Progenitor cell of endocrine pancreas (in vitro differentiated cells): ENCODE data around the gene VWA2. TPM values are rescaled to one million over a fixed set of nuclear protein-coding genes. Genes with fewer than 3 reads are reported as not detected.

Experiments
- DNase-seq: peaks from one replicate; pipeline ENCODE4 v3.0.0; 2021; ENCODE audit warnings: low spot score; ENCODE audit not compliant: unreplicated experiment
- H3K27ac Mint-ChIP-seq: 2 replicates; pipeline ENCODE4 v1.8.0; 2021; ENCODE audit warnings: mild to moderate bottlenecking, moderate library complexity, mixed read lengths
- H3K27me3 Mint-ChIP-seq: 2 replicates; pipeline ENCODE4 v1.8.0; 2021; ENCODE audit warnings: mixed read lengths
- H3K36me3 Mint-ChIP-seq: 2 replicates; pipeline ENCODE4 v1.8.0; 2022; ENCODE audit warnings: mixed read lengths; ENCODE audit not compliant: insufficient read depth
- H3K4me1 Mint-ChIP-seq: 2 replicates; pipeline ENCODE4 v1.8.0; 2021; ENCODE audit warnings: low read depth, mixed read lengths
- H3K4me3 Mint-ChIP-seq: 2 replicates; pipeline ENCODE4 v1.8.0; 2021; ENCODE audit warnings: low read depth, mild to moderate bottlenecking, moderate library complexity, mixed read lengths
- H3K9me3 Mint-ChIP-seq: 2 replicates; pipeline ENCODE4 v1.8.0; 2021; ENCODE audit warnings: low read depth, mixed read lengths
- total RNA-seq: library from RNA; stranded (reverse); gene quantifications from 2 replicates; pipeline ENCODE4 v1.2.1, GENCODE V29; 2021
- TF ChIP-seq, protein P1 (sequence below): fragments of 200-600 bp; sonication (generic); IDR thresholded peaks from one replicate; pipeline ENCODE4 v1.5.0; 2021; ENCODE audit warnings: antibody characterized with exemption, mild to moderate bottlenecking; ENCODE audit not compliant: unreplicated experiment

The VWA2 gene
- total RNA-seq, 1 donor from 2014 or later, result 12.4 TPM

DNA sequence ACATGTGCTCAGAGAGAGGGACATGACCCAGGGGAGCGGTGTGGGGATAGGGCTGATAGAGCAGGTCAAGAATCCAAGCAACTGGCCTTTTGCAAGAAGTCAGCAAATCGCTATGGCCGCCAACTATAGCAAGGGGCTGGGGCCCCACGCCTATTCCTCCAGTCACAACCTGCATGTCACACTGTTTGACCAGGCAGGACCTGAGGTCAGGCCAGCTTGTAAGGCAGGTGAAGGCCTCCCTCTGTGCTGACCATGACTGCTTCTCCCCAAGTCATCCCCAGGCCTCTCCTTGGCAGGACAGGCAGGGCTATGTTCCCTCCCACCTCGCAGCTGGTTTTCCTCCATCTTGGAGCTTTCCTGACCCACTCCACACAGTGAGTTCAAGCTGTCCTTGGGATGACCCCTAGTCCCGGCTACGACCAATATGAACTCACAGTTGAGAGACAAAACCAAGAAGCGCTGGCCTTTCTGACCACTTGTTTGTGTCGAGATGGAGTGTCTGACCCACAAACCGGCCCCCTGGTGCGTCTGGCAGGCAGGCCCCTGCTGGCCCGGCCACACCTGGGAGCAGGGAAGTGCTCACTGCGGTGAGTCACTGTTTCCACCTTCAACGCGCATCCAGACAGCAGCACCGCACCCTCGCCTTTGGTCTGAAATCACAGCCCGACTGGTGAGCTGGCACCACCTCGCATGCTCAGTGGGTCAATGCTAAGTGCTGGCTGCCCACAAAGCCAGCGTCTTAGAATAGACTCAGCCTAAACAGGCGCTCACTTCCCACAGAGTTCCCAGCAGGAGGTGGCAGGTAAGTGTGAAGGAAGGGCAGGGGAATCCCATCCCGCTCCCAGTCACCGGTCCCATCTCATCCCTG is 81.4 kb downstream of the VWA2 start:
- Mint-ChIP-seq H3K9me3 (no peaks in the 10 kb centered on the region), H3K27ac (no peak overlapping the region), H3K4me3 (no peak overlapping the region), H3K27me3 (peaks cover 24% of the 10 kb centered on the region), H3K4me1 (peaks cover 8% of the 10 kb centered on the region), H3K36me3 (no peaks in the 10 kb centered on the region)
- no peak for DNase-seq
- TF ChIP-seq, protein P1, sequence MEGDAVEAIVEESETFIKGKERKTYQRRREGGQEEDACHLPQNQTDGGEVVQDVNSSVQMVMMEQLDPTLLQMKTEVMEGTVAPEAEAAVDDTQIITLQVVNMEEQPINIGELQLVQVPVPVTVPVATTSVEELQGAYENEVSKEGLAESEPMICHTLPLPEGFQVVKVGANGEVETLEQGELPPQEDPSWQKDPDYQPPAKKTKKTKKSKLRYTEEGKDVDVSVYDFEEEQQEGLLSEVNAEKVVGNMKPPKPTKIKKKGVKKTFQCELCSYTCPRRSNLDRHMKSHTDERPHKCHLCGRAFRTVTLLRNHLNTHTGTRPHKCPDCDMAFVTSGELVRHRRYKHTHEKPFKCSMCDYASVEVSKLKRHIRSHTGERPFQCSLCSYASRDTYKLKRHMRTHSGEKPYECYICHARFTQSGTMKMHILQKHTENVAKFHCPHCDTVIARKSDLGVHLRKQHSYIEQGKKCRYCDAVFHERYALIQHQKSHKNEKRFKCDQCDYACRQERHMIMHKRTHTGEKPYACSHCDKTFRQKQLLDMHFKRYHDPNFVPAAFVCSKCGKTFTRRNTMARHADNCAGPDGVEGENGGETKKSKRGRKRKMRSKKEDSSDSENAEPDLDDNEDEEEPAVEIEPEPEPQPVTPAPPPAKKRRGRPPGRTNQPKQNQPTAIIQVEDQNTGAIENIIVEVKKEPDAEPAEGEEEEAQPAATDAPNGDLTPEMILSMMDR, result no peak

DNA sequence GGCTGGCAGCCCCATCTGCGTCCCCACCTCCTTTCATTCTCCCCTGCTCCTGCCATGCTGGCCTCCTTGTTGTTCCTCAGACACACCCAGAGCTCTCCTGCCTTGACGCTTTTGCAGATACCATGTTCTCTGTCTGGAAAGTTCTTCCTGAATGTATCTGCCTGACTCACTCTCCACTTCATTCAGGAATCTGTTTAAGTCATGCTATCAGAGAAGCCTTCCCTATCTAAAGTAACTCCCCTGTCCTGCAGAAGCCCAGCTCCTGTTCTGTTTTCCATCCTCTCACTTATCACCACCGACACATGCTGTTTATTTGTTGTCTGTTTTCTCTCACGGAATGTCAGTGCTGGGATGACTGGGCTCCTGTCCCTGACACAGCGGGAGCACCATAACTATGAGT is 83.3 kb downstream of the VWA2 start:
- Mint-ChIP-seq H3K27ac (no peak overlapping the region), H3K4me3 (no peak overlapping the region), H3K9me3 (no peaks in the 10 kb centered on the region), H3K27me3 (peaks cover 14% of the 10 kb centered on the region), H3K4me1 (peaks cover 8% of the 10 kb centered on the region), H3K36me3 (no peaks in the 10 kb centered on the region)
- TF ChIP-seq, protein P1, result no peak
- no peak for DNase-seq

DNA sequence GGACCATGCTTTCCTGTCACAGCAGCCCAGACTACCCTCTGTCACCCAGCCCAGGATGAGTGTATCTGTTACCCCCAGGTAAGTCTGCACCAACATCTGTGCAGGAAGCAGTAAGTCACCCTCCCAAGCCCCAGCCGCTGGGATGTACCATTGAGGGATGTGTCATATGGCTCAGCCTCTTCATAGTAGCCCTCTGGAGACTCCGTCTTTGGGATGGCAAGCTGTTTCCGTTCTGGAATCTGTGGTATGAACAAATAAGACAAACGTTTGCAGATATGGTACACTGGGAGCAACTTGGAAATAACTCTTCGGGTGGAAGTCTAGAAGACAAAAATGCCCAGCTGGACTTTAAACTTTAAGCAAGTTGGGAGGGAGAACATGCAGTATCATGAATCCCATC is 84.0 kb downstream of the VWA2 start:
- DNase-seq, result no peak
- peaks cover 8% of the 10 kb centered on the region for H3K4me1 Mint-ChIP-seq
- H3K27ac Mint-ChIP-seq, result no peak overlapping the region
- H3K9me3 Mint-ChIP-seq, result no peaks in the 10 kb centered on the region
- H3K4me3 Mint-ChIP-seq, result no peak overlapping the region
- TF ChIP-seq, protein P1, result no peak
- no peaks in the 10 kb centered on the region for H3K36me3 Mint-ChIP-seq
- H3K27me3 Mint-ChIP-seq, result peaks cover 14% of the 10 kb centered on the region

DNA sequence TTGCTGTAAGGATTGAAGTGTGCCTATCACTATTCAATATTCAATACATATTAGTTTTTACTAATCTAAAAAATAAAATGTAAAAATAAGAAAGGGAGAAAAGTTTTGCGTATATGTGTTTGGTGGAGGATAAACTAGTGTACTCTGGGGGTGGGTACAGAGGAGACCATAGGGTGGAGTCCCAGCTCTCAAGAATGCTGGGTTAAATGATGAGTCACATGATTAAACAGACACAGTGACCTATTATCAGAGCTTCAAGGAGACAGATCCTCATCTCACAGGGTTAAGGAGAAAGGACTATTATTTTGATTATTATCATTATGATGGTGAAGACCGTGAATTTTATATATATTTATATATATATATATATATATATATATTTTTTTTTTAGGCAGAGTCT is 87.7 kb downstream of the VWA2 start:
- Mint-ChIP-seq H3K4me1 (peaks cover 8% of the 10 kb centered on the region), H3K27ac (no peak overlapping the region), H3K4me3 (no peak overlapping the region), H3K36me3 (no peaks in the 10 kb centered on the region), H3K9me3 (no peaks in the 10 kb centered on the region), H3K27me3 (peaks cover 12% of the 10 kb centered on the region)
- TF ChIP-seq, protein P1, result no peak
- DNase-seq, result no peak

DNA sequence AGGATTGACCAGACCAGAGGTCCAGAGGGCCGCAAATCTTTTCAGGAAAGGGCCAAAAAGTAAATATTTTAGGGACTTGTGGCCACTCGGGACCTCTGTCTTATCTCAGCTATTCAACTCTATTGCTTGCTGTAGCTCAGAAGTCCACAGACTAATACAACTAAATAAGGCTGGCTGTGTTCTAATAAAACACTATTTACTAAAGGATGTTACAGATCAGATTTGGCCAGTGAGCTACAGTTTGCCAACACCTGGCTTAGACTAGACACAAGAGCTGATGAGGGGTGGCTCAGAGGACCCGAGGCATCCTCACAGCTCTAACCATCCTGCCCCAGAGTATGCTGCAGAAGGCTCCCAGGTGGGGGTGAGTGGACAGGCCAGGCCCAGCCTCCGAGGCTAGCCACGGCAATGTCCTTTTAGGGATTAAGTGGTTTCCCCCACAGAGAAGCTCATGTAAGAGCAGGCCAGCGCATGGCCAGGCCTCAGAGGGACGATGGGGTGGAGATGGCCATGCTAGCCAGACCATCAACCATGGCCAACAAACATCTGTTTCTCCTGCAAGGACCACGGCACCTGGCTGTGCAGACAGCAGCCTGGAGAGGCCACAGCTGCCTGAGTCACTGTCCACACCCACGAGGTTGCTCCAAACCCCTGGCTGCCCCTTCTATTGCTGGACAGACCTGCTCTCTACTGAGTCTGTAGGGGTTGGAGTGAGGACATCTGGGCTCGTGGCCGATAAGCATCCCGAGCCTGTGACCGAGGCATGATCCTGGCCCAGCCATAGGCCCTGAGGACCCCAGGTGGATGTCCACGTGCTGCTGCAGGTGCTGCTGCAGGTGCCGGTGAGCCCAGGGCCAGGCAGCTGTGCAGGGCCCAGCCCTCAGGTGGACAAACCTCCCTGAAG is 88.7 kb downstream of the VWA2 start:
- Mint-ChIP-seq H3K27me3 (peaks cover 8% of the 10 kb centered on the region), H3K36me3 (no peaks in the 10 kb centered on the region), H3K27ac (no peak overlapping the region), H3K4me3 (no peak overlapping the region), H3K9me3 (no peaks in the 10 kb centered on the region), H3K4me1 (peaks cover 7% of the 10 kb centered on the region)
- DNase-seq, result no peak
- TF ChIP-seq, protein P1, result no peak
